ENCODE results near the gene PNLIP. TPM values are rescaled to one million over a fixed set of nuclear protein-coding genes. Genes with fewer than 3 reads are reported as not detected.

The PNLIP gene
- total and polyA plus RNA-seq, 9 donors, result 0.12 to 0.20 (median 0.17) TPM; not detected in 4

GRCh38 chr10:116597543-116597942 lies 51.8 kb downstream of the PNLIP start:
- Histone ChIP-seq H3K9me3 (replicated peaks; ENCODE audit: control insufficient read depth, low read depth, low read length) (no peaks in the 10 kb centered on the region), H3K4me3 (ENCODE audit: low read length) (no peak overlapping the region), H3K27ac (ENCODE audit: low read length) (no peak overlapping the region), H3K36me3 (ENCODE audit: control insufficient read depth, insufficient read depth, low read length) (no peaks in the 10 kb centered on the region), H3K27me3 (ENCODE audit: control insufficient read depth, insufficient read depth, low read length) (no peaks in the 10 kb centered on the region), H3K4me1 (ENCODE audit: control insufficient read depth, insufficient read depth, low read length) (no peaks in the 10 kb centered on the region)
- 73% methylated on average over 5 of the region's 5 CpGs for WGBS (ENCODE audit: insufficient coverage)
- no peak for DNase-seq

GRCh38 chr10:116598329-116598728 lies 52.6 kb downstream of the PNLIP start:
- no peaks in the 10 kb centered on the region for H3K36me3 ChIP-seq (ENCODE audit: control insufficient read depth, insufficient read depth, low read length)
- no peak overlapping the region for H3K4me3 ChIP-seq (ENCODE audit: low read length)
- DNase-seq, result no peak
- no peaks in the 10 kb centered on the region for H3K9me3 ChIP-seq (replicated peaks; ENCODE audit: control insufficient read depth, low read depth, low read length)
- no peak overlapping the region for H3K27ac ChIP-seq (ENCODE audit: low read length)
- H3K27me3 ChIP-seq (ENCODE audit: control insufficient read depth, insufficient read depth, low read length), result no peaks in the 10 kb centered on the region
- no peaks in the 10 kb centered on the region for H3K4me1 ChIP-seq (ENCODE audit: control insufficient read depth, insufficient read depth, low read length)

- Histone ChIP-seq H3K4me1 (ENCODE audit: control insufficient read depth, insufficient read depth, low read length) (no peaks in the 10 kb centered on the region), H3K27me3 (ENCODE audit: control insufficient read depth, insufficient read depth, low read length) (no peaks in the 10 kb centered on the region), H3K36me3 (ENCODE audit: control insufficient read depth, insufficient read depth, low read length) (no peaks in the 10 kb centered on the region), H3K27ac (ENCODE audit: low read length) (no peak overlapping the region), H3K4me3 (ENCODE audit: low read length) (no peak overlapping the region), H3K9me3 (replicated peaks; ENCODE audit: control insufficient read depth, low read depth, low read length) (no peaks in the 10 kb centered on the region)
- 42% methylated on average over 5 of the region's 5 CpGs for WGBS (ENCODE audit: insufficient coverage)
- DNase-seq, result no peak
These were observed 54.3 kb downstream of the PNLIP start for GRCh38 chr10:116599991-116600390.

DNA sequence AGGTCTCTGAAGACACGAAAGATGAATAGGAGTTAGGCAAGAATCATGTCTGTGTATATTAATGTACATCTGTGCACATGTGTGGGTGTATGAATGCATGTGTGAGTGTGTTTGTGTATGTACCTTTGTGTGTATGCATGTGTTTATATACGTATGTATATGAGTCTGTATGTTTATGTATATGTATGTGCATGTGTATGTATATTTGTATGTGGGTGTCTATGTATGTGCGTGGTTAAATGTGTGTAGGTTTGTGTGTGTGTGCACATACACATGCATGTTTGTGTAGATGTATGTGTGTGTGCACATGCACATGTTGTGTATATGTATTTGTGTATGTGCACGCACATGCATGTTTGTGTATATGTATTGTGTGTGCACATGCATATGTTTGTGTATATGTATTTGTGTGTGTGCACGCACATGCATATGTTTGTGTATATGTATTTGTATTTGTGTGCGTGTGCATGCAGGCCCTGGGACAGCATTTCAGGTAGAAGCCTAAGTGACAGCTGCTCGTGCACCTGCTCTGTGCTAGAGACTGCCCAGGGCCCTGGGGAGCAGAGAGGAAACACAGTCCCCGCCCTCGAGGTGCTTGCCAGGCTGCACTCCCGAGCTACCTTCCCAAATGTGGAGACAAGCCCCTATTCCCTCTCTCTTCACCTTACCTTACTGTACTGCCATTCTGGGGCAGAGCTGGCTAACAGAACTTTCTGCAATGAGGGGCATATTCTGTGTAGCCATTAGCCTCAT lies 57.1 kb downstream of the PNLIP start:
- Histone ChIP-seq H3K27ac (ENCODE audit: low read length) (no peak overlapping the region), H3K9me3 (replicated peaks; ENCODE audit: control insufficient read depth, low read depth, low read length) (no peaks in the 10 kb centered on the region), H3K36me3 (ENCODE audit: control insufficient read depth, insufficient read depth, low read length) (no peaks in the 10 kb centered on the region), H3K27me3 (ENCODE audit: control insufficient read depth, insufficient read depth, low read length) (no peaks in the 10 kb centered on the region), H3K4me3 (ENCODE audit: low read length) (no peak overlapping the region), H3K4me1 (ENCODE audit: control insufficient read depth, insufficient read depth, low read length) (no peaks in the 10 kb centered on the region)
- 89% methylated on average over 7 of the region's 10 CpGs for WGBS (ENCODE audit: insufficient coverage)
- no peak for DNase-seq

DNA sequence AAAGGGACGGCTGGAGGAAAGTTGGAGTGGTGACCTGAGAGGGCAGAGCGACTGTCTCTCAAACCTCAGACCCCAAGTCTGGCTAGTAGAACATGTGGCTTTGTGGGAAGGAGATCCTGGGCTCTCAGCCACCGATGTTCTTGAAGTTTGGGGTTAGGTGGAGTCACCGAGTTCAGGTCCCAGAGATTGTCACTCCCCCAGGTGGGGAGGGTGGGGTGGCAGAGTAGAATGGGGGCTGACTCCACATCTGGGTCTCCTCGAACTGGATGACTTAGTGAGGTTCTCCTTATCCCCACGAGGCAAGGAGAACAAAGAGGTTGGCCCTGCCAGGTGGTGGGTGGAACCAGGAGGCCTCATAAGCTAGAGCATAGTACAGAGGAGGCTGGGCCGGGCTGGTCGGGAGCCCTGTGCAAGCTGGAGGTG lies 60.3 kb downstream of the PNLIP start:
- WGBS (ENCODE audit: insufficient coverage), result 71% methylated on average over 6 of the region's 8 CpGs
- no peak for DNase-seq
- H3K27ac ChIP-seq (ENCODE audit: low read length), result no peak overlapping the region
- H3K36me3 ChIP-seq (ENCODE audit: control insufficient read depth, insufficient read depth, low read length), result no peaks in the 10 kb centered on the region
- H3K27me3 ChIP-seq (ENCODE audit: control insufficient read depth, insufficient read depth, low read length), result peaks cover 19% of the 10 kb centered on the region
- no peaks in the 10 kb centered on the region for H3K9me3 ChIP-seq (replicated peaks; ENCODE audit: control insufficient read depth, low read depth, low read length)
- H3K4me1 ChIP-seq (ENCODE audit: control insufficient read depth, insufficient read depth, low read length), result peaks cover 8% of the 10 kb centered on the region
- H3K4me3 ChIP-seq (ENCODE audit: low read length), result no peak overlapping the region

- Histone ChIP-seq H3K9me3 (replicated peaks; ENCODE audit: control insufficient read depth, low read depth, low read length) (no peaks in the 10 kb centered on the region), H3K27me3 (ENCODE audit: control insufficient read depth, insufficient read depth, low read length) (peaks cover 19% of the 10 kb centered on the region), H3K4me3 (ENCODE audit: low read length) (no peak overlapping the region), H3K27ac (ENCODE audit: low read length) (no peak overlapping the region), H3K36me3 (ENCODE audit: control insufficient read depth, insufficient read depth, low read length) (no peaks in the 10 kb centered on the region), H3K4me1 (ENCODE audit: control insufficient read depth, insufficient read depth, low read length) (peaks cover 8% of the 10 kb centered on the region)
- DNase-seq, result no peak
- 68% methylated on average over 5 of the region's 6 CpGs for WGBS (ENCODE audit: insufficient coverage)
These were observed 61.6 kb downstream of the PNLIP start for GRCh38 chr10:116607336-116607735.

DNA sequence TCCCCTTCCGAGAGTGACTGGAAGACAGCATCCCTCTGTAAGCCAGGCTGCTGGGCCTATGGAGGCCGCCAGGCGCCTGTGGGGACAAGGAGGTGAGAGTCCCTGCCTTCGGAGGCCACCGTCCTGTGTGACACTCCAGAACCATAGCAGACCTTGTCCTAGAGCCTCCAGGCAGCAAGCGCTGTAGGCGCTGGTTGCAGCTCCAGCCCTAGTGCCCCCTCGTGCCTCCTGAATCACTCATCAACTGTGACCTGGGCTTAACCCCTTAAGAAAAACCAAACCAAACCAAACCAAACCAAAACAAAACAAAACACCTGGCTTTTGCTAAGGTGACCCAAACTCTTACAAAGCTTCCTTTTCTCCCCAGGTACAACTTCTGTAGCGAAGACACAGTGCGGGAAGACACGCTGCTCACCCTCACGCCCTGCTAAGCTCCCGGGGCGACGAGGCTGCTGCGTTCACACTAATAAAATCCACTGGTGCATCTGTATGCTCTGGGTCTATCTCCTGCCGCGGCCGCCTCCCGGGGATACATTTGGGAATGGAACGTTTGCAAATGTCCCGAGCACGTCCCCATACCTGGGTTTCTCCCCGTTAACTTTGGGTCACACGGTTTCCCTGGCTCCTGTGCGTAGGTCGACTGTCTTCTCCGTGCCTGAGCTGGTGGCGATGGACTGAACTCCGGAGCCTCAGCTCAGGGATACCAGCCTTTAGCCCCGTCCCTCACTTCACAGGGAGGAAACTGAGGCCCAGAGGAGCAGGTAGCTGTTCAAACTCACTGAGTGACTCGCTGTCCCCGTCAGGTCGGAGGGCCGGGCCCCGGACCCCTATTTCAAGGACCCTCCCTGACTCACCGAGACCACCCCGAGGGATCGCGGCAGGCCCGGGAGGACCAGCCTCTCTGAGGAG lies 63.2 kb downstream of the PNLIP start:
- no peaks in the 10 kb centered on the region for H3K9me3 ChIP-seq (replicated peaks; ENCODE audit: control insufficient read depth, low read depth, low read length)
- no peaks in the 10 kb centered on the region for H3K36me3 ChIP-seq (ENCODE audit: control insufficient read depth, insufficient read depth, low read length)
- no peak for DNase-seq
- peak overlapping the region; percentile 28 for H3K4me3 ChIP-seq (ENCODE audit: low read length)
- peaks cover 19% of the 10 kb centered on the region for H3K27me3 ChIP-seq (ENCODE audit: control insufficient read depth, insufficient read depth, low read length)
- no peak overlapping the region for H3K27ac ChIP-seq (ENCODE audit: low read length)
- WGBS (ENCODE audit: insufficient coverage), result 23% methylated on average over 28 of the region's 41 CpGs
- peaks cover 8% of the 10 kb centered on the region for H3K4me1 ChIP-seq (ENCODE audit: control insufficient read depth, insufficient read depth, low read length)

GRCh38 chr10:116610443-116611152 lies 64.9 kb downstream of the PNLIP start:
- DNase-seq, result no peak
- no peaks in the 10 kb centered on the region for H3K36me3 ChIP-seq (ENCODE audit: control insufficient read depth, insufficient read depth, low read length)
- no peak overlapping the region for H3K27ac ChIP-seq (ENCODE audit: low read length)
- H3K4me1 ChIP-seq (ENCODE audit: control insufficient read depth, insufficient read depth, low read length), result peaks cover 8% of the 10 kb centered on the region
- WGBS (ENCODE audit: insufficient coverage), result 97% methylated on average over 9 of the region's 13 CpGs
- peaks cover 19% of the 10 kb centered on the region for H3K27me3 ChIP-seq (ENCODE audit: control insufficient read depth, insufficient read depth, low read length)
- no peaks in the 10 kb centered on the region for H3K9me3 ChIP-seq (replicated peaks; ENCODE audit: control insufficient read depth, low read depth, low read length)
- no peak overlapping the region for H3K4me3 ChIP-seq (ENCODE audit: low read length)

- Histone ChIP-seq H3K27me3 (ENCODE audit: control insufficient read depth, insufficient read depth, low read length) (peaks cover 19% of the 10 kb centered on the region), H3K27ac (ENCODE audit: low read length) (no peak overlapping the region), H3K36me3 (ENCODE audit: control insufficient read depth, insufficient read depth, low read length) (no peaks in the 10 kb centered on the region), H3K4me3 (ENCODE audit: low read length) (no peak overlapping the region), H3K9me3 (replicated peaks; ENCODE audit: control insufficient read depth, low read depth, low read length) (no peaks in the 10 kb centered on the region), H3K4me1 (ENCODE audit: control insufficient read depth, insufficient read depth, low read length) (peaks cover 8% of the 10 kb centered on the region)
- no peak for DNase-seq
- 69% methylated on average over 2 of the region's 3 CpGs for WGBS (ENCODE audit: insufficient coverage)
These were observed 65.4 kb downstream of the PNLIP start for GRCh38 chr10:116611153-116611545.
